ENCODE results near the gene COQ9.

Gene COQ9

DNA sequence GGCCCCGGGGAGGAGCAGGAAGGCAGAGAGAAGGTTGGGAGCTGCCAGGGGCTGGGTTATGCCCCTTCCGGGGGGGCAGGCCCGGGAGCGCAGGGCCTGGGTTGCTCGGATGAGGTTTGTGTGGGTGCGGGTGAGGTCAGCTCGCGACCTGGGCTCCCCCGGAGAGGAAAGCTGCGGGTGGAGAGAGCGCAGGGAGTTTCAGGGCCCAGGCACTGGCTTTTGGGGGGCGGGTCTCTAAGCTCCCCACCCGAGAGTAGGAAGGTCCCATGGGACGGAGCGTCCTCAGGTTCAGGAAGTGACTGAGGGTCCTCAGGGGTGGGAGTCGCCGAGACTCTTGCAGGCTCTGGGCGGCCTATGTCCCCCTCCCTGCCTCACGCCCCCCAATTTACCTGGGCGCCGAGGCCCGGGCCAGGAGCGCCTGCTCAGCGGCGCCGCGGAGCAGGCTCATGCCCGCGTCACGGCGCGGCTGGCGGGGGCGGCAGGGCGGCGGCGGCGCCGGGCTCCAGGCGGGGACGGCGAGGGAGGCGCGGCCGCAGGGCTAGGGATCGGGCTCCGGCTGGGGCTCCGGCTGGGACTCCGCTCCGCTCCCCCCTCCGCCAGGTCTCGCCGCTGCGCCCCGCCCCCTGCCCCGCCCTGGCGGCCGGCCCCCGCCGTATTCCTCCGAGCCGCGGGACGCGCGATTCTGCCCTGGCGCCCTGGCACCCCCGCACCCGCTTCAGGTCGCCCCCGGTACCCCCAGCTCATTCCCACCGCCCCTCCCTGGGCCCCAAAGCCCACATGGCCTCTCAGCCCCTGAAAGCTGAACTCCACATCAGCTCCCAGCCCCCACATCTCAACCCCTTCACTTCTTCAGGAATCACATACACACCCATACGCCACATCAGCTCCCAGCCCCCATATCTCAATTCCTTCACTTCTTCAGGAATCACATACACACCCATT lies 38.9 kb downstream of the COQ9 start, which contains the start of gene DOK4 (continued):
- peak; percentile 90 for TF ChIP-seq ZBTB20 (tag by site-specific recombination; IDR thresholded peaks at IDR 0.05)
- TF ChIP-seq ZNF433 (tag by site-specific recombination; IDR thresholded peaks at IDR 0.05; ENCODE audit: low read depth), result no peak
- TF ChIP-seq ZSCAN30 (tag by site-specific recombination; IDR thresholded peaks at IDR 0.05), result no peak
- peak; percentile 65 for TF ChIP-seq ZNF335 (tag by site-specific recombination; conservative IDR thresholded peaks at IDR 0.05)
- no peak for TF ChIP-seq HOXA7 (CRISPR knock-in tag; IDR thresholded peaks at IDR 0.05; ENCODE audit: borderline replicate concordance)
- TF ChIP-seq, protein P1, sequence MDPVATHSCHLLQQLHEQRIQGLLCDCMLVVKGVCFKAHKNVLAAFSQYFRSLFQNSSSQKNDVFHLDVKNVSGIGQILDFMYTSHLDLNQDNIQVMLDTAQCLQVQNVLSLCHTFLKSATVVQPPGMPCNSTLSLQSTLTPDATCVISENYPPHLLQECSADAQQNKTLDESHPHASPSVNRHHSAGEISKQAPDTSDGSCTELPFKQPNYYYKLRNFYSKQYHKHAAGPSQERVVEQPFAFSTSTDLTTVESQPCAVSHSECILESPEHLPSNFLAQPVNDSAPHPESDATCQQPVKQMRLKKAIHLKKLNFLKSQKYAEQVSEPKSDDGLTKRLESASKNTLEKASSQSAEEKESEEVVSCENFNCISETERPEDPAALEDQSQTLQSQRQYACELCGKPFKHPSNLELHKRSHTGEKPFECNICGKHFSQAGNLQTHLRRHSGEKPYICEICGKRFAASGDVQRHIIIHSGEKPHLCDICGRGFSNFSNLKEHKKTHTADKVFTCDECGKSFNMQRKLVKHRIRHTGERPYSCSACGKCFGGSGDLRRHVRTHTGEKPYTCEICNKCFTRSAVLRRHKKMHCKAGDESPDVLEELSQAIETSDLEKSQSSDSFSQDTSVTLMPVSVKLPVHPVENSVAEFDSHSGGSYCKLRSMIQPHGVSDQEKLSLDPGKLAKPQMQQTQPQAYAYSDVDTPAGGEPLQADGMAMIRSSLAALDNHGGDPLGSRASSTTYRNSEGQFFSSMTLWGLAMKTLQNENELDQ (tag by site-specific recombination; IDR thresholded peaks at IDR 0.05; ENCODE audit: low read depth), result no peak
- peak; percentile 55 for TF ChIP-seq EGR2 (tag by site-specific recombination; IDR thresholded peaks at IDR 0.05; ENCODE audit: low read depth)
- TF ChIP-seq, protein P2, sequence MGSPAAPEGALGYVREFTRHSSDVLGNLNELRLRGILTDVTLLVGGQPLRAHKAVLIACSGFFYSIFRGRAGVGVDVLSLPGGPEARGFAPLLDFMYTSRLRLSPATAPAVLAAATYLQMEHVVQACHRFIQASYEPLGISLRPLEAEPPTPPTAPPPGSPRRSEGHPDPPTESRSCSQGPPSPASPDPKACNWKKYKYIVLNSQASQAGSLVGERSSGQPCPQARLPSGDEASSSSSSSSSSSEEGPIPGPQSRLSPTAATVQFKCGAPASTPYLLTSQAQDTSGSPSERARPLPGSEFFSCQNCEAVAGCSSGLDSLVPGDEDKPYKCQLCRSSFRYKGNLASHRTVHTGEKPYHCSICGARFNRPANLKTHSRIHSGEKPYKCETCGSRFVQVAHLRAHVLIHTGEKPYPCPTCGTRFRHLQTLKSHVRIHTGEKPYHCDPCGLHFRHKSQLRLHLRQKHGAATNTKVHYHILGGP (tag by site-specific recombination; IDR thresholded peaks at IDR 0.05), result no peak
- TF ChIP-seq, protein P3, sequence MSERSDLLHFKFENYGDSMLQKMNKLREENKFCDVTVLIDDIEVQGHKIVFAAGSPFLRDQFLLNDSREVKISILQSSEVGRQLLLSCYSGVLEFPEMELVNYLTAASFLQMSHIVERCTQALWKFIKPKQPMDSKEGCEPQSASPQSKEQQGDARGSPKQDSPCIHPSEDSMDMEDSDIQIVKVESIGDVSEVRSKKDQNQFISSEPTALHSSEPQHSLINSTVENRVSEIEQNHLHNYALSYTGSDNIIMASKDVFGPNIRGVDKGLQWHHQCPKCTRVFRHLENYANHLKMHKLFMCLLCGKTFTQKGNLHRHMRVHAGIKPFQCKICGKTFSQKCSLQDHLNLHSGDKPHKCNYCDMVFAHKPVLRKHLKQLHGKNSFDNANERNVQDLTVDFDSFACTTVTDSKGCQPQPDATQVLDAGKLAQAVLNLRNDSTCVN (tag by site-specific recombination; optimal IDR thresholded peaks at IDR 0.05), result peak; percentile 50
- TF ChIP-seq, protein P4, sequence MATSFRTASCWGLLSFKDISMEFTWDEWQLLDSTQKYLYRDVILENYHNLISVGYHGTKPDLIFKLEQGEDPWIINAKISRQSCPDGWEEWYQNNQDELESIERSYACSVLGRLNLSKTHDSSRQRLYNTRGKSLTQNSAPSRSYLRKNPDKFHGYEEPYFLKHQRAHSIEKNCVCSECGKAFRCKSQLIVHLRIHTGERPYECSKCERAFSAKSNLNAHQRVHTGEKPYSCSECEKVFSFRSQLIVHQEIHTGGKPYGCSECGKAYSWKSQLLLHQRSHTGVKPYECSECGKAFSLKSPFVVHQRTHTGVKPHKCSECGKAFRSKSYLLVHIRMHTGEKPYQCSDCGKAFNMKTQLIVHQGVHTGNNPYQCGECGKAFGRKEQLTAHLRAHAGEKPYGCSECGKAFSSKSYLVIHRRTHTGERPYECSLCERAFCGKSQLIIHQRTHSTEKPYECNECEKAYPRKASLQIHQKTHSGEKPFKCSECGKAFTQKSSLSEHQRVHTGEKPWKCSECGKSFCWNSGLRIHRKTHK (tag by site-specific recombination; IDR thresholded peaks at IDR 0.05), result no peak
- peak; percentile 78 for TF ChIP-seq GLIS1 (tag by site-specific recombination; IDR thresholded peaks at IDR 0.05)
- TF ChIP-seq ZNF24 (tag by site-specific recombination; IDR thresholded peaks at IDR 0.05), result peak; percentile 98
- no peak for TF ChIP-seq ZNF654 (tag by site-specific recombination; IDR thresholded peaks at IDR 0.05; ENCODE audit: low read depth)
- no peak for TF ChIP-seq ZFP3 (tag by site-specific recombination; IDR thresholded peaks at IDR 0.05; ENCODE audit: low read depth)
- TF ChIP-seq ZNF555 (tag by site-specific recombination; conservative IDR thresholded peaks at IDR 0.05), result no peak
- no peak for TF ChIP-seq ZBTB8A (tag by site-specific recombination; IDR thresholded peaks at IDR 0.05)
- TF ChIP-seq ZNF426 (tag by site-specific recombination; IDR thresholded peaks at IDR 0.05), result no peak
- no peak for TF ChIP-seq SCRT1 (tag by site-specific recombination; IDR thresholded peaks at IDR 0.05; ENCODE audit: borderline replicate concordance)
- TF ChIP-seq ZNF391 (tag by site-specific recombination; IDR thresholded peaks at IDR 0.05; ENCODE audit: borderline replicate concordance, low read depth), result no peak; the same call in 1 of the 2 replicates
- no peak for TF ChIP-seq FEZF1 (tag by site-specific recombination; IDR thresholded peaks at IDR 0.05)
- TF ChIP-seq ZNF843 (tag by site-specific recombination; IDR thresholded peaks at IDR 0.05), result no peak
- TF ChIP-seq ZNF473 (tag by site-specific recombination; IDR thresholded peaks at IDR 0.05), result no peak
- no peak for TF ChIP-seq ZNF23 (tag by site-specific recombination; IDR thresholded peaks at IDR 0.05; ENCODE audit: borderline replicate concordance)
- TF ChIP-seq KLF7 (tag by site-specific recombination; IDR thresholded peaks at IDR 0.05; ENCODE audit: borderline replicate concordance), result no peak
- peak; percentile 33 for TF ChIP-seq ZXDB (tag by site-specific recombination; IDR thresholded peaks at IDR 0.05)
- TF ChIP-seq SP2 (tag by site-specific recombination; IDR thresholded peaks at IDR 0.05), result peak; percentile 67
- no peak for TF ChIP-seq HOXC10 (CRISPR knock-in tag; IDR thresholded peaks at IDR 0.05)
- TF ChIP-seq ZNF19 (tag by site-specific recombination; IDR thresholded peaks at IDR 0.05; ENCODE audit: low read depth), result no peak
- TF ChIP-seq MZF1 (tag by site-specific recombination; IDR thresholded peaks at IDR 0.05; ENCODE audit: borderline replicate concordance), result no peak
- TF ChIP-seq, protein P5, sequence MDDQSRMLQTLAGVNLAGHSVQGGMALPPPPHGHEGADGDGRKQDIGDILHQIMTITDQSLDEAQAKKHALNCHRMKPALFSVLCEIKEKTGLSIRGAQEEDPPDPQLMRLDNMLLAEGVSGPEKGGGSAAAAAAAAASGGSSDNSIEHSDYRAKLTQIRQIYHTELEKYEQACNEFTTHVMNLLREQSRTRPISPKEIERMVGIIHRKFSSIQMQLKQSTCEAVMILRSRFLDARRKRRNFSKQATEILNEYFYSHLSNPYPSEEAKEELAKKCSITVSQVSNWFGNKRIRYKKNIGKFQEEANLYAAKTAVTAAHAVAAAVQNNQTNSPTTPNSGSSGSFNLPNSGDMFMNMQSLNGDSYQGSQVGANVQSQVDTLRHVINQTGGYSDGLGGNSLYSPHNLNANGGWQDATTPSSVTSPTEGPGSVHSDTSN (CRISPR knock-in tag; IDR thresholded peaks at IDR 0.05), result no peak
- no peak for TF ChIP-seq ZNF292 (tag by site-specific recombination; IDR thresholded peaks at IDR 0.05; ENCODE audit: borderline replicate concordance, low read depth)
